HL-60 (cell line): ENCODE results near the gene ZDHHC17.

Source experiments
- DNase-seq, 2 experiments: peaks; one replicate each; pipeline ENCODE4 v3.0.0-alpha.2; 2010 to 2020; ENCODE audit warnings: low read depth in 1 of 2, low spot score in 1 of 2
- H3K27ac ChIP-seq: fragments of 250-450 bp; sonication (Bioruptor Pico); replicated peaks from 2 replicates; pipeline ENCODE4 v1.5.1; 2020; ENCODE audit warnings: mild to moderate bottlenecking, moderate library complexity
- H3K27me3 ChIP-seq: fragments of 250-450 bp; sonication (Bioruptor Pico); 2 replicates; pipeline ENCODE4 v1.5.1; 2021; ENCODE audit warnings: mild to moderate bottlenecking, moderate library complexity; ENCODE audit not compliant: insufficient read depth, poor library complexity, severe bottlenecking
- H3K4me3 ChIP-seq: replicated peaks from 2 replicates; pipeline ENCODE4 v1.5.1; 2011; ENCODE audit warnings: mild to moderate bottlenecking, control low read depth, low read length; ENCODE audit not compliant: insufficient read depth
- CTCF ChIP-seq: IDR thresholded peaks from one replicate; pipeline ENCODE4 v1.5.1; 2011; ENCODE audit warnings: low read length, control low read depth, inconsistent platforms; ENCODE audit not compliant: insufficient read depth
- GABPA ChIP-seq: IDR thresholded peaks from 2 replicates; pipeline ENCODE4 v1.6.1; 2012; ENCODE audit warnings: low read depth
- POLR2AphosphoS5 ChIP-seq: IDR thresholded peaks from 2 replicates; pipeline ENCODE4 v1.6.1; 2012; ENCODE audit warnings: low read depth
- SPI1 ChIP-seq: IDR thresholded peaks from 2 replicates; pipeline ENCODE4 v1.6.1; 2012; ENCODE audit warnings: low read depth, mild to moderate bottlenecking, borderline replicate concordance
- TF ChIP-seq, protein P1 (sequence below): IDR thresholded peaks from 2 replicates; pipeline ENCODE4 v1.6.1; 2012; ENCODE audit warnings: low read depth; ENCODE audit not compliant: insufficient replicate concordance

Gene ZDHHC17

GRCh38 chr12:76739896-76740295 lies 24.0 kb upstream of the ZDHHC17 start:
- DNase-seq = no peak
- H3K27me3 ChIP-seq = no peaks in the 10 kb centered on the region
- H3K4me3 ChIP-seq = no peak overlapping the region
- H3K27ac ChIP-seq = no peak overlapping the region
- TF ChIP-seq SPI1 (no peak), GABPA (no peak), POLR2AphosphoS5 (no peak), CTCF (no peak)
- TF ChIP-seq, protein P1, sequence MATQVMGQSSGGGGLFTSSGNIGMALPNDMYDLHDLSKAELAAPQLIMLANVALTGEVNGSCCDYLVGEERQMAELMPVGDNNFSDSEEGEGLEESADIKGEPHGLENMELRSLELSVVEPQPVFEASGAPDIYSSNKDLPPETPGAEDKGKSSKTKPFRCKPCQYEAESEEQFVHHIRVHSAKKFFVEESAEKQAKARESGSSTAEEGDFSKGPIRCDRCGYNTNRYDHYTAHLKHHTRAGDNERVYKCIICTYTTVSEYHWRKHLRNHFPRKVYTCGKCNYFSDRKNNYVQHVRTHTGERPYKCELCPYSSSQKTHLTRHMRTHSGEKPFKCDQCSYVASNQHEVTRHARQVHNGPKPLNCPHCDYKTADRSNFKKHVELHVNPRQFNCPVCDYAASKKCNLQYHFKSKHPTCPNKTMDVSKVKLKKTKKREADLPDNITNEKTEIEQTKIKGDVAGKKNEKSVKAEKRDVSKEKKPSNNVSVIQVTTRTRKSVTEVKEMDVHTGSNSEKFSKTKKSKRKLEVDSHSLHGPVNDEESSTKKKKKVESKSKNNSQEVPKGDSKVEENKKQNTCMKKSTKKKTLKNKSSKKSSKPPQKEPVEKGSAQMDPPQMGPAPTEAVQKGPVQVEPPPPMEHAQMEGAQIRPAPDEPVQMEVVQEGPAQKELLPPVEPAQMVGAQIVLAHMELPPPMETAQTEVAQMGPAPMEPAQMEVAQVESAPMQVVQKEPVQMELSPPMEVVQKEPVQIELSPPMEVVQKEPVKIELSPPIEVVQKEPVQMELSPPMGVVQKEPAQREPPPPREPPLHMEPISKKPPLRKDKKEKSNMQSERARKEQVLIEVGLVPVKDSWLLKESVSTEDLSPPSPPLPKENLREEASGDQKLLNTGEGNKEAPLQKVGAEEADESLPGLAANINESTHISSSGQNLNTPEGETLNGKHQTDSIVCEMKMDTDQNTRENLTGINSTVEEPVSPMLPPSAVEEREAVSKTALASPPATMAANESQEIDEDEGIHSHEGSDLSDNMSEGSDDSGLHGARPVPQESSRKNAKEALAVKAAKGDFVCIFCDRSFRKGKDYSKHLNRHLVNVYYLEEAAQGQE = no peak

GRCh38 chr12:76740501-76740900 lies 23.4 kb upstream of the ZDHHC17 start:
- Histone ChIP-seq H3K27me3 (no peaks in the 10 kb centered on the region), H3K27ac (no peak overlapping the region), H3K4me3 (no peak overlapping the region)
- TF ChIP-seq CTCF (no peak), SPI1 (no peak), GABPA (no peak), POLR2AphosphoS5 (no peak)
- TF ChIP-seq, protein P1 = no peak
- DNase-seq = no peak

DNA sequence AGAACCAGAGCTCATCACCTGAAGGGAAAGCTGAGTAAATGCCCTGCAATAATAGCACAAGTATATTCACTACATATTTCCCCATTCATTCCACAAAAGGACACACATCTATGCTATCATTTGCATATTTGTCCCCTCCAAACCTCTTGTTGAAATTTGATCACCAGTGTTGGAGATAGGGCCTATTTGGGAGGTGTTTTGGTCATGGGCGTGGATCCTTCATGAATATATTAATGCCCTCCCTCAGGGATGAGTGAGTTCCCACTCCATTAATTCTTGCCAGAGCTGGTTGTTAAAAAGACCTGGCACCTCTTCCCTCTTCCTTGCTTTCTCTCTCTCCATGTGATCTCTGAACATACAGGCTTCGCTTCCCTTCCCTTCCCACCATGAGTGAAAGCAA lies 18.6 kb upstream of the ZDHHC17 start:
- TF ChIP-seq, protein P1 = no peak
- no peak for TF ChIP-seq POLR2AphosphoS5
- TF ChIP-seq GABPA = no peak
- TF ChIP-seq CTCF = no peak
- TF ChIP-seq SPI1 = no peak
- DNase-seq = no peak
- no peak overlapping the region for H3K27ac ChIP-seq
- H3K4me3 ChIP-seq = no peak overlapping the region
- H3K27me3 ChIP-seq = no peaks in the 10 kb centered on the region
